ENCODE results near the gene UROS.

The UROS gene

GRCh38 chr10:125775491-125776106, 47.5 kb downstream of the UROS start, which contains the start of gene MMP21:
Gene MMP21 (minus strand): TSS chr10:125775821. CDS start chr10:125775821, 0 bp downstream.
- TF ChIP-seq CTCF (IDR thresholded peaks at IDR 0.05; ENCODE audit: borderline replicate concordance, insufficient read depth, low read depth, low read length) = no peak
- no peak within 1 kb of the TSS for H3K4me3 ChIP-seq (ENCODE audit: low read depth, low read length)

- TF ChIP-seq CTCF (IDR thresholded peaks at IDR 0.05; ENCODE audit: borderline replicate concordance, insufficient read depth, low read depth, low read length) = no peak
- no peak overlapping the region for H3K4me3 ChIP-seq (ENCODE audit: low read depth, low read length)
Observed at GRCh38 chr10:125774581-125775191, 48.4 kb downstream of the UROS start.

- TF ChIP-seq CTCF (IDR thresholded peaks at IDR 0.05; ENCODE audit: borderline replicate concordance, insufficient read depth, low read depth, low read length) = no peak
- no peak overlapping the region for H3K4me3 ChIP-seq (ENCODE audit: low read depth, low read length)
Observed at GRCh38 chr10:125773687-125774543, 49.1 kb downstream of the UROS start.

- no peak for TF ChIP-seq CTCF (IDR thresholded peaks at IDR 0.05; ENCODE audit: borderline replicate concordance, insufficient read depth, low read depth, low read length)
- H3K4me3 ChIP-seq (ENCODE audit: low read depth, low read length) = no peak overlapping the region
Observed at GRCh38 chr10:125772864-125773180, 50.2 kb downstream of the UROS start.

GRCh38 chr10:125772112-125772863, 50.8 kb downstream of the UROS start:
- no peak for TF ChIP-seq CTCF (IDR thresholded peaks at IDR 0.05; ENCODE audit: borderline replicate concordance, insufficient read depth, low read depth, low read length)

GRCh38 chr10:125770844-125771243, 52.2 kb downstream of the UROS start:
- TF ChIP-seq CTCF (IDR thresholded peaks at IDR 0.05; ENCODE audit: borderline replicate concordance, insufficient read depth, low read depth, low read length) = no peak
- H3K4me3 ChIP-seq (ENCODE audit: low read depth, low read length) = no peak overlapping the region

More at GRCh38 chr10:125772112-125772863, 50.8 kb downstream of the UROS start:
- no peak overlapping the region for H3K4me3 ChIP-seq (ENCODE audit: low read depth, low read length)

All from GM12875 (cell line).